Measurements from ENCODE around the gene ALDOC. TPM values are rescaled to one million over a fixed set of nuclear protein-coding genes. Genes with fewer than 3 reads are reported as not detected.

ALDOC gene
- total RNA-seq, 1 donor from 2014 or later = 12.6 TPM

GRCh38 chr17:28618464-28618863 is 41.8 kb upstream of the ALDOC start:
- Mint-ChIP-seq H3K27ac (no peak overlapping the region), H3K4me3 (no peak overlapping the region), H3K4me1 (ENCODE audit: unreplicated experiment) (no peaks in the 10 kb centered on the region), H3K36me3 (peaks cover 35% of the 10 kb centered on the region), H3K9me3 (no peaks in the 10 kb centered on the region), H3K27me3 (no peaks in the 10 kb centered on the region)
- DNase-seq (ENCODE audit: extremely low spot score, unreplicated experiment) = no peak
- TF ChIP-seq CTCF (conservative IDR thresholded peaks at IDR 0.05) = no peak

- no peak overlapping the region for H3K4me3 Mint-ChIP-seq
- peaks cover 25% of the 10 kb centered on the region for H3K36me3 Mint-ChIP-seq
- H3K4me1 Mint-ChIP-seq (ENCODE audit: unreplicated experiment) = no peaks in the 10 kb centered on the region
- TF ChIP-seq CTCF (conservative IDR thresholded peaks at IDR 0.05) = no peak
- no peak for DNase-seq (ENCODE audit: extremely low spot score, unreplicated experiment)
- H3K27me3 Mint-ChIP-seq = no peaks in the 10 kb centered on the region
- no peaks in the 10 kb centered on the region for H3K9me3 Mint-ChIP-seq
- H3K27ac Mint-ChIP-seq = no peak overlapping the region
These were observed 39.6 kb upstream of the ALDOC start for GRCh38 chr17:28616281-28616680.

- no peak overlapping the region for H3K27ac Mint-ChIP-seq
- DNase-seq (ENCODE audit: extremely low spot score, unreplicated experiment) = no peak
- no peaks in the 10 kb centered on the region for H3K9me3 Mint-ChIP-seq
- no peak for TF ChIP-seq CTCF (conservative IDR thresholded peaks at IDR 0.05)
- H3K27me3 Mint-ChIP-seq = no peaks in the 10 kb centered on the region
- no peak overlapping the region for H3K4me3 Mint-ChIP-seq
- H3K4me1 Mint-ChIP-seq (ENCODE audit: unreplicated experiment) = no peaks in the 10 kb centered on the region
- peaks cover 20% of the 10 kb centered on the region for H3K36me3 Mint-ChIP-seq
These were observed 38.7 kb upstream of the ALDOC start for GRCh38 chr17:28615260-28615940.

GRCh38 chr17:28613931-28614381 is 37.3 kb upstream of the ALDOC start, which contains the start of gene RSKR:
TSS of gene RSKR (minus strand) at chr17:28614185. CDS start at chr17:28614161, 24 bp downstream.
- H3K36me3 Mint-ChIP-seq = peaks cover 21% of the 10 kb centered on the region
- H3K27ac Mint-ChIP-seq = no peak within 1 kb of the TSS

GRCh38 chr17:28612936-28613872 is 36.5 kb upstream of the ALDOC start:
- H3K27me3 Mint-ChIP-seq = no peaks in the 10 kb centered on the region
- H3K36me3 Mint-ChIP-seq = peaks cover 18% of the 10 kb centered on the region
- no peaks in the 10 kb centered on the region for H3K4me1 Mint-ChIP-seq (ENCODE audit: unreplicated experiment)
- no peak for DNase-seq (ENCODE audit: extremely low spot score, unreplicated experiment)
- H3K4me3 Mint-ChIP-seq = no peak overlapping the region
- TF ChIP-seq CTCF (conservative IDR thresholded peaks at IDR 0.05) = peak; percentile 81
- H3K27ac Mint-ChIP-seq = no peak overlapping the region
- no peaks in the 10 kb centered on the region for H3K9me3 Mint-ChIP-seq

More at GRCh38 chr17:28613931-28614381, 37.3 kb upstream of the ALDOC start, which contains the start of gene RSKR:
- Mint-ChIP-seq H3K4me3 (no peak within 1 kb of the TSS), H3K27me3 (no peaks in the 10 kb centered on the region), H3K4me1 (ENCODE audit: unreplicated experiment) (no peaks in the 10 kb centered on the region), H3K9me3 (no peaks in the 10 kb centered on the region)
- TF ChIP-seq CTCF (conservative IDR thresholded peaks at IDR 0.05) = no peak
- DNase-seq (ENCODE audit: extremely low spot score, unreplicated experiment) = no peak
